Right hindlimb (tissue), 1 donor: ENCODE measurements around the gene MSI2.

Experiments
- DNase-seq: peaks from one replicate; pipeline ENCODE4 v3.0.0-alpha.2; 2018

MSI2 gene

GRCh38 chr17:57532966-57533365, 276.6 kb downstream of the MSI2 start:
- no peak for DNase-seq

- DNase-seq = no peak
Measured at GRCh38 chr17:57533684-57534305, 277.5 kb downstream of the MSI2 start.

DNA sequence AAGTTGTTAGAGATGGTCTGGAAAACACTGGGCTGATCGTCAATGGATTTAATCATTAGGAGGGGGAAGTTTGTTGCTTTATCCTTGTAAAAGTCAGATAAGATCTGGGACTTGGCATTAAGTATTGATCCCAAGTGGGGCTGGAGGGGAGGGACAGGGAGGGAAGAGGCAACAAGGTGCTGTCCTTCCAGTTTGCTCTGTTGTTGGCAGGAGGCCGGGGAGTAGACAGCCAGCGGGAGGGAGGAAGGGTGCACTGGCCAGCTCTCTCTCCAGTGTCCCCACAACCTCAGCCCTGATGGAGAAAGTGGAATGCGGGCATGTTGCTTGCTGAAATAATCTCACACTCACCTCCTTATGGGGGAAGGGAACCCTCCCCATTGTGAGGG, 278.5 kb downstream of the MSI2 start:
- no peak for DNase-seq

DNA sequence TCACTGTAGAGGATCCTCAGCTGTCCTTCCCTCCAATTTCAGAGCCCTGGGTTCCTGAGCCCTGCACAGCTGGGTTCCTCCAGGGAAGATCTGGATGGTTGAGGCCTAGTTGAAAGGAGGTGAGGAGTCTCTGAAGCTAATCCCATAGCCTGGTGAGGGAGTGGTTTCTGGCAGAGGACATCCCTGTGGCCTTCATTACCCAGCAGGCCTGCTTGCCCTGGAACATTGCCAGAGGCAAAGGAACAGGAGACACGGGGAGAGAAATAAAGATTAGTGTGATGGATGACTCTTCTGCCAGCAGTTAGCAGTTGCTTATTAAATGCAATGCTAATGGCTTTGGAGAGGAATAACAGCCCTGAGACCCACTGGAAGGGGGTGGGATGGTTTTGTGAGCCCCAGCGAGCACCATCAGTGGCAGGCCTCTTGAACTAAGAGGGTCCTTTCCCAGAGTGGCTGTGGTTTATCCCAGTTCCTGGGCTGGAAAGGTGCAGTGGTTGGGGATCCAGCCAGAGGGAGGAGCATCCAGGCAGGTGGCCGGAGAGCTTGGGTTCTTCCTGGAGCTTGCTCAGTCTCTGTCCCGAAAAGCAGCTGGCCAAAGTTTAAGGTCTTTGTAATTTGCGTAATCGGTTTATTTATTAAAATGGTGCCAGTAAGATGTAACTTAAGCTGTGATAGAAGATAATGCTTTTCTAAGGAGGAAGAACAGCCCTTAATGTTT, 279.1 kb downstream of the MSI2 start:
- DNase-seq = no peak

- no peak for DNase-seq
Measured at GRCh38 chr17:57536289-57536688, 280.0 kb downstream of the MSI2 start.

DNA sequence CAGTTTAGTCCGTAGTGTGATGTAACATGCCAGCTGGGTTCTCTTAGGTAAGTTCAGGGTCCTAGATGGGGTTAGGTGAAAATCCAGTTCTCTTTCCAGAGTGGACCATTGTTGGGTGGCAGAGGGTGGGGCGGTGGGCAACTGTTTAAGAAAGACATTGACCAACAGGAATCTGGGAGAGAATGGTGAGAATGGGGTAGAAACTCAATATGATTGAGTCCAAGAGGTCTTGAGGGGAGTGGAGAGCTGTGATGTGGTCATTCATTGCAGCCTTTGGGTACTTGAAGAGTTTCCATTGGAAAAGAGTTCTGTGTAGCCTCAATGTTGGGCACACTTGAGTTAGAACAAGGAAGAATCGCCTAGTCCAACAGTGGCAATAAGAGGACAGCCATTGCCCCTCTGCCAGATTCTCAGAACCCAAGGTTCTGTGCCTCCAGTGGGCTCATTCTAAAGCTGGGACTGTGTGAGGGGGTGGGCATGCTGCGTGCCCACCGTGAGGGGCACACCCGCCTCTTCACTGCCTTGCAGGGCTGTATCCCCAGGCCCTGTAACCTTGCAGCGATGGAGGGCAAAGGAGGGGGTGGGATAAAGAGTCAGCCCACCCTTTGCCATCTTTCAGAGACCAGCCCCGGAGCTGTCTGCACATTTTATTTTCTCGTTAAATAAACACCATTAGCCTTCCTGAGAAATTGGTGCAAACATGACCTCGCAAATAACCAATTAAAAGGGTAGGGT, 280.6 kb downstream of the MSI2 start:
- DNase-seq = no peak

DNA sequence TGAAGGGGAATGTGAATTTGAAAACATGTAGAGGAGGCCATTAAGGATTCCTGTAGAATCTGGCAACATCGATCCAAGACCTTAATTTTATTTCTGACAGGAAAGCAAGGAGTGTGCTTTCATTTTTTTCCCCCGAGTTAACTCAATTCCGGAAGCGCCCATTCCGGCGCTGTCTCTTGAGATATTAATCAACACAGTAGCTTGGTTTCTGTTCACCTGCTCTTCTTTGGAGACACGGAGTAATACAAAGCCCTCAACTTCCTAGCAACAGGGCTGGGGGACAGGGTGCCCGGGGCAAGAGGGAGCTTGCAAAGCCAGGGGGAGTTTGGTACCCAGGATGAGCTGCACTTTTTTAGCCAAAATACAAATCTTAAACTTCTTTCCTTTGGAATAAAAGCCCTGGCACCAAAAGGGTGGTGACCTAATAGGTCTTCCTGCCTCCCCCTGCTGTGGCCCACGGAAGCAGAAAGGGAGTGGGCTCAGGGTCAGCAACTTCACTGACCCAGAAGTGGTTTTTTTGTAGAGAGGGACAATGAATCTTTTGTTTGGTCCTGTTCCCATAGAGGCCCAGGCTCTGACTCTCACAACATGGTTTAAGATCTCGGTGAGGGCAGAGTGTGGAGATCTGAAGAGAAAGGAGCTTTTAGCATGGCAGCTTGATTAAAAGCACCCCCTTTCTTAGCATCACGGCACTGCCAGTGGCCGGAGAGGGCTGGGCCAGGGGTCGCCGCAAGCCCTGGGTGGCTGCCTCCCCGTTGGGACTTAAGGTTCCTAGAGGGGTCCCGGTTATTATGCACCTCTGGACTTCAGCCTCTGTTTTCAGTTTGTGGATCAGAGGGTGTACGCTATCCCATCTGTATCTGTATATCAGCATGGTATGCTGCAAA, 281.4 kb downstream of the MSI2 start:
- no peak for DNase-seq

DNA sequence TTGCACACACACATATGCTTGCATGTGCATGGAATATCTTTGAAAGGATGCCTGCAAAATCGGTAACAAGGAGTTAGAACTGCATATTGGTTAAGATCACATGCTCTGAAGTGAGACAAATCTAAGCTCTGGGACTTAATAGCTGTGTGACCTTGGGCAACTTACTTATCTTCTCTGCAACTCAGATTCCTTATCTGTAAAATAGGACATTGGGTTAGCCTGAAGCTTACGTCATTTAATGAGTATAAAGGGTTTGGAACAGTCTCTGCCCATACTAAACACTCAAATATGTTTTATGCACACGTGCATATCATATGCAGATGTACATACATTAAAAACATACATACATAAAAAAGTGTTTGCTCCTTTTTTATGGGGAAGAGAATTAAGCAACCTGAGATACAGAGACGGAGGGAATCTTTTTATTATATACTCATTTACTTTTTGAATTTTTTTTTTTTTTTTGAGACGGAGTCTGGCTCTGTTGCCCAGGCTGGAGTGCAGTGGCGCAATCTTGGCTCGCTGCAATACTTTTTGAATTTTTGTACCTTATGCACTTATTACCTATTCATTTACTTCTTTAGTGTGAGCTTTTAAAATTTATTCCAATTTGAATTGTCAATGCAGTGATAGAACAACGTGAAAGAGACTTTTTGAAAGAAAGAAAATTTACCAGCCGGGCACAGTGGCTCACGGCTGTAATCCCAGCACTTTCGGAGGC, 282.6 kb downstream of the MSI2 start:
- DNase-seq = no peak

DNA sequence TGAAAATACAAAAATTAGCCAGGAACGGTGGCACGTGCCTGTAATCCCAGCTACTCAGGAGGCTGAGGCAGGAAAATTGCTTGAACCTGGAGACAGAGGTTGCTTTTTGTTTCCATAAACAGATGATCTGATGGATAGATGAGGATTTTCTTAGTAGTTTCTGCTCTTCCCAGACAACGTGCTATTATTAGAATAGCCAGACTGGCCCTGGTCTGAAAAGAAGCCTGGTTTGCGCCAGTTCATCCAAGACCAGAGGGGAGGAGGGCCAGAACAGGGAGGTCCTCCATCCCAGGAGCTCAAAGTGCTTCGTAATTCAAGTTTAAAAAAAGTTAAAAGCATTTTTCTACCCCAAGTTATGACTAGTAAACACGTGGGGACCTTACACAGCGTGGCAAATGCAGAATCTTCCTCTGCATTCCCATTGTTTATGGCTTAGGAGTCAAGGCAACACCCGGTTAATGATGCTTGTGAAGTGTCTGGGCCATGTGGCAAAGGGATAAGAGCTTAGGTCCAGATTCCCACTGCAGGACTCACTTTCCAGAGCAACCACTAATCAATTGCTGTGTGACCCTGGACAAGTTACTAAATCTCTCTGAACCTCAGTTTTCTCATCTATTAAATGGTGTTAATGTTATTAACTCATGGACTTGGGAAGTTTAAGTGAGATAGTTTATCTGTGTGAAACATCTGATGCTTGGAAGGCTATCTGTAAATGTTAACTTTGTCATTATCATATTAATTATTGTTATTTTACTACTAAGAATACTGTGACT, 283.4 kb downstream of the MSI2 start:
- no peak for DNase-seq

- DNase-seq = no peak
Measured at GRCh38 chr17:57540596-57540995, 284.3 kb downstream of the MSI2 start.

GRCh38 chr17:57541049-57541448, 284.7 kb downstream of the MSI2 start:
- DNase-seq = no peak

GRCh38 chr17:57541472-57542394, 285.4 kb downstream of the MSI2 start:
- no peak for DNase-seq

DNA sequence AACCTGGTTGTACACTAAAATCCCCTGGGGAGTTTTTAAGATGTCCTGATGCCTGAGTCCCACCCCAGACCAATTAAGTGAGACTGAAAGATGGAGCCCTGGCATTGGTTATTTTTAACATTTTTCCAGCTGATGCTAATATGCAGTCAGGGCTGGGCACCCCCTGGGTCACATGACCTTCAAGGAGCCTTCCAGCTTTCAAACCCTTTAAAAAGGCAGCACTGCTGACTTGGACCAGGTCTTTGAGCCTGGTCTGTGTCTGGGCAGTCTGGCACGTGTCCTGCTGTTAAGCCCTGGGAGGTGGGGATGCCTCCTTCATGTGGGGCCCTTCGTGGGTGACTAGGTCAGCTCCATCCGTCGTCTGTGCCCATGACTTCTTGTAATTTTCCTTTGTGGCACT, 286.2 kb downstream of the MSI2 start:
- DNase-seq = no peak

GRCh38 chr17:57543230-57543629, 286.9 kb downstream of the MSI2 start:
- no peak for DNase-seq

DNA sequence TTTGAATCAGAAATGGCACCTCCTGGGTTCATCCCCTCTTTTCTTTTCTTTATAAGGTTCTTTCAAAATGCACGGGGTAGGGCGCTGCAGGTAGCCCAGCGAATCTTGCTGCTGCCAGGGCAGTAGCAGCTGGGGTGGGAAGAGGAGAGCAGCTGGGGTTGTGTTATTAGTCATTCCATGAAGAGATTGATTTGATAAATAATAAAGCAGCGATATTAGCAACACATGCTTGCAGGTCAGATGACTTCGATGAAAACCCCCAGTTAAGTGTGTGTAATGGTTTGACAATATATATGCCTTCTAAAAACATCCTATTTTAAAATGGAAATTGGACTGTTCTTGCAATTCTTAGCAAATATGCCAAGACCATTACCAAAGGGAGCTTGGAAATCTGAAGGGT, 288.1 kb downstream of the MSI2 start:
- DNase-seq = no peak

DNA sequence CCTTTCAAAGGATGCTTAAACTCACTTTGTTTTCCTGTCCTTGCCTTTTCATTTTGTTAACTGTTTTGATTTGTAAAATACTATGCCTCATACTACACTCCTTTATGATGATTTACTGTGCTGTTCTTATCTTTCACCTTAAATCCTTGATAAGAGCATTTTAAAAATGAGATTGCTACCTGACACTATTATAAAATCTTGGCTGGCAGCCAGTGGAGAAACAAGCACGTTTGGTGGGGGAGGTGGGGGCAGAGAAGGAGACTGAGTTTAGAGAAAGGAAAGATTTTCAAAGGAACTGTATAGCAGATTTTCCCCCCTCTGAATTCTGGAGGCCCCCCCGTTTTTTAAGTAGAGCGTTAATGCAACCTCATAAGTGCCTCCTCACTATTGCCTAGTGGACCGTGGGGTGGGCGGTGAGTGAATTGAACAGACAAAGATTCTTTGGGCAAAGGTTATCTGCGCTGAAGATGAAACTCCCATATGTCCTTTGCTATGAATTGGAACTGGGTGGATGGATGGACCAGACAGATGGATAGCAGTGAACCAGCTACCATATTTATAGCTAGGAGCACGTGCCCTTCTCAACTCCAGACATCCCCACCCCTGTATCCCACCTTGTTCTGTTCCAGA, 288.6 kb downstream of the MSI2 start:
- DNase-seq = no peak

- no peak for DNase-seq
Measured at GRCh38 chr17:57545731-57546342, 289.5 kb downstream of the MSI2 start.

- DNase-seq = no peak
Measured at GRCh38 chr17:57548421-57549410, 292.4 kb downstream of the MSI2 start.
